Choroid plexus epithelial cell (primary cell): ENCODE results near the gene SLC47A2.
A peak's percentile ranks its signal among the peaks of the same experiment; 100 is the strongest.

Experiments
- DNase-seq: peaks from one replicate; pipeline ENCODE4 v3.0.0-alpha.2; 2010; ENCODE audit warnings: low read depth
- H3K4me3 ChIP-seq: 2 replicates; pipeline ENCODE4 v1.5.1; 2011; ENCODE audit warnings: low read depth, mild to moderate bottlenecking, control low read depth, low read length, moderate library complexity
- CTCF ChIP-seq: conservative IDR thresholded peaks from 2 replicates; pipeline ENCODE4 v1.5.1; 2011; ENCODE audit warnings: low read depth, mild to moderate bottlenecking, control low read depth, inconsistent platforms, low read length, moderate library complexity

SLC47A2 gene

GRCh38 chr17:19654342-19654886, 62.0 kb downstream of the SLC47A2 start:
- TF ChIP-seq CTCF, result no peak
- H3K4me3 ChIP-seq, result no peak overlapping the region
- no peak for DNase-seq

GRCh38 chr17:19652595-19652994, 63.8 kb downstream of the SLC47A2 start:
- DNase-seq, result peak; percentile 36
- no peak for TF ChIP-seq CTCF

GRCh38 chr17:19651451-19652238, 64.7 kb downstream of the SLC47A2 start:
- no peak overlapping the region for H3K4me3 ChIP-seq
- DNase-seq, result no peak
- TF ChIP-seq CTCF, result no peak

More at GRCh38 chr17:19652595-19652994, 63.8 kb downstream of the SLC47A2 start:
- no peak overlapping the region for H3K4me3 ChIP-seq

GRCh38 chr17:19650826-19651225, 65.6 kb downstream of the SLC47A2 start:
- DNase-seq, result no peak
- no peak for TF ChIP-seq CTCF
- H3K4me3 ChIP-seq, result no peak overlapping the region

GRCh38 chr17:19649274-19649541, 67.2 kb downstream of the SLC47A2 start:
- TF ChIP-seq CTCF, result no peak
- DNase-seq, result no peak
- H3K4me3 ChIP-seq, result peak overlapping the region; percentile 85

- DNase-seq, result peak; percentile 94
- H3K4me3 ChIP-seq, result peak within 1 kb of the TSS; percentile 85
- peak; percentile 39 for TF ChIP-seq CTCF
Observed at GRCh38 chr17:19648475-19649273, 67.7 kb downstream of the SLC47A2 start, which contains the start of gene ALDH3A2. ALDH3A2 (plus strand) TSS chr17:19648751; CDS start chr17:19648972, 221 bp downstream.
